Activated CD8-positive, alpha-beta memory T cell treated with anti-CD3 and anti-CD28 coated beads, Interleukin-2, amount 10 ng/mL, durations not matched to agents 7 days and 5 days (primary cell): ENCODE results near the gene MSMO1. TPM values are rescaled to one million over a fixed set of nuclear protein-coding genes. Genes with fewer than 3 reads are reported as not detected.

ENCODE experiments used
- microRNA-seq: library from miRNA; unstranded; fragments of <30 nt; microRNA quantifications from one replicate; pipeline ENCODE4 v1.2.0, GENCODE V29; 2022
- total RNA-seq, 2 experiments: library from RNA; stranded (reverse); gene quantifications; one replicate each; pipeline ENCODE4 v1.2.3, GENCODE V29; 2021

MSMO1 gene
- total RNA-seq, 2 experiments from 2014 or later = 56.7 to 78.9 TPM

Small RNA genes within 50 kb of the gene (microRNA-seq; reads per million reads assigned to microRNA genes)
- not detected for gene MIR578

Other genes with a start within 250 kb of the MSMO1 start
- gene TMEM192, start 214.8 kb upstream of the MSMO1 start, total RNA-seq = 1 to 10 TPM; 6.4 to 7.3 TPM
- 10 to 100 TPM; 22.2 to 27.0 TPM for gene KLHL2, start 120.1 kb upstream of the MSMO1 start, total RNA-seq
- gene CPE, start 51.3 kb downstream of the MSMO1 start, total RNA-seq = not detected